VCaP (cell line): Measurements from ENCODE around the gene NCKAP5.

ENCODE experiments used
- H3K27ac ChIP-seq: fragments of 450-650 bp; 2 replicates; pipeline ENCODE4 v1.5.1; 2017
- TF ChIP-seq, protein P1 (sequence below): fragments of 450-650 bp; conservative IDR thresholded peaks from 2 replicates; pipeline ENCODE4 v1.5.1; 2017; ENCODE audit warnings: mild to moderate bottlenecking, moderate library complexity

Gene NCKAP5

DNA sequence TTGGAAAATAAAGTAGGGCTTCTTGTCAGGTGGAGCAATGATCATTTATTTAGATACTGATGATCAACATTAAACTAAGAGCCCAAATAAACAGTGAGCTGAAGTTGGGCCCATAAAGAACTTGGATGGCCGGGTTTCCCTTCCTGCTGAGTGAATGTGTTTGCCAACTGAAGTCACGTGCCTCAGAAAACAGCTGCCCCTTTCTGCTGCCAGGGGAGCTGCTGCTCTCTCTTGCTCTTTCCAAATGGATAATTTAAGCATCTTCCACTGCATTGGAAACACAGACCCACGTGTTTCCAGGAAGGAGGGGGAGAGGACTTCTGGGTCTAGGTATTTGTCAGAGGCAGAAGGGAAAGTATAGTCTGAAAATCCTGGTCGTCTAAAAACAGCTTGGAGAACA, 22.9 kb upstream of the NCKAP5 start:
- H3K27ac ChIP-seq, result peak overlapping the region; percentile 77
- TF ChIP-seq, protein P1, sequence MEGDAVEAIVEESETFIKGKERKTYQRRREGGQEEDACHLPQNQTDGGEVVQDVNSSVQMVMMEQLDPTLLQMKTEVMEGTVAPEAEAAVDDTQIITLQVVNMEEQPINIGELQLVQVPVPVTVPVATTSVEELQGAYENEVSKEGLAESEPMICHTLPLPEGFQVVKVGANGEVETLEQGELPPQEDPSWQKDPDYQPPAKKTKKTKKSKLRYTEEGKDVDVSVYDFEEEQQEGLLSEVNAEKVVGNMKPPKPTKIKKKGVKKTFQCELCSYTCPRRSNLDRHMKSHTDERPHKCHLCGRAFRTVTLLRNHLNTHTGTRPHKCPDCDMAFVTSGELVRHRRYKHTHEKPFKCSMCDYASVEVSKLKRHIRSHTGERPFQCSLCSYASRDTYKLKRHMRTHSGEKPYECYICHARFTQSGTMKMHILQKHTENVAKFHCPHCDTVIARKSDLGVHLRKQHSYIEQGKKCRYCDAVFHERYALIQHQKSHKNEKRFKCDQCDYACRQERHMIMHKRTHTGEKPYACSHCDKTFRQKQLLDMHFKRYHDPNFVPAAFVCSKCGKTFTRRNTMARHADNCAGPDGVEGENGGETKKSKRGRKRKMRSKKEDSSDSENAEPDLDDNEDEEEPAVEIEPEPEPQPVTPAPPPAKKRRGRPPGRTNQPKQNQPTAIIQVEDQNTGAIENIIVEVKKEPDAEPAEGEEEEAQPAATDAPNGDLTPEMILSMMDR, result no peak

DNA sequence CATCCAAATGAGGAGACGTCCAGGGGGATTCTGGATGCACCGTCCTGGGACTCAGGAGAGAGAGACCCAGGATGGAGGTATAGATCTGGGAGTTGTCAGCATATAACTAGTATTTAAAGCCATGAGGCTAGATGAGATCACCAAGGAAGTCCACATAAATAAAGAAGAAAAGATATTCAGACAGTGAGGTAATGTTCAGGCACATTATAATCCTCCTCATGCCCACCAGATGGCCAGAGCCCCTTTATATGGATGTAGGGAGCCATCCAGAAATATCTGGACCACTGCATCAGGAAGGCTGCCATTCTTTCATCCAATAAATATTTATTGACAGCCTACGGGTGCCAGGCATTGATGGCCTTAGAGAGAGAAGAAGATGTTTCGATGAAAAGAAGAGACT, 21.2 kb upstream of the NCKAP5 start:
- TF ChIP-seq, protein P1, result no peak
- peak overlapping the region; percentile 77 for H3K27ac ChIP-seq

DNA sequence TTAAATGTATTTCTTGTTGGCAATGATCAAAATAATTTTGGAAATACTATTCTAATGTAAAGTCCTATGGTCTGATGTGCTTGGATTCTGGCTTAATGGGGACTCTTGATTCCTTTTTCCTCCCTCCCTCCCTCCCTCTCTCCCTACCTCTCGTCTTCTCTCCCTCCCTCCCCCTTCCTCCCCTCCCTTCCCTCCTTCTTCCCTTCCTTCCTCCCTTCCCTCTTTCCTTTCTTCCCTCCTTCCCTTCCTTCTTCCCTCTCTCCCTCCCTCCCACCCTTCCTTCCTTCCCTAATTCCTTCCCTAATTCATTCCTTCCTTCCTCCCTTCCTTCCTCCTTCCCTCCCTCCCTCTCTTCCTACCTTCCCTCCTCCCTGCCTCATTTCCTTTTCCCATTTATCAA, 19.9 kb upstream of the NCKAP5 start:
- TF ChIP-seq, protein P1, result no peak
- H3K27ac ChIP-seq, result no peak overlapping the region

DNA sequence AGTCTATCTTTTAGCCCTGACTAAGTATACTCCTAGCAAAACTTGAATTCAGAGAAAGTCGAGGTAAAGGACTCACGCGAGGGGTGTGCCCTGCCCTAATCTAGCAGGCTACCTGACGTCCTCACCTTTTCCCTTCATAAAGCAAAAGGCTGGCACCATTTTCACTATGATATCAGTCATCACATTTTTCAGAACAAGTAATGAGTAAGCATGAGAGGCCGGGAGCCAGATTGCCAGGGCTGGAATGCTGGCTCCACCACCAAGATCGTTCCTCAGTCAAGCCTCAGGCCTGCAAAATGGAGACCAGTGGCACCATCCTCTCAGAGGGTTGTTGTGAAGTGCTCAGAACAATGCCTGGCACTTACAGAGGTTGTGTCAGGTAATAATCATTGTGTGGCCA, 18.7 kb upstream of the NCKAP5 start:
- H3K27ac ChIP-seq, result no peak overlapping the region
- TF ChIP-seq, protein P1, result no peak

DNA sequence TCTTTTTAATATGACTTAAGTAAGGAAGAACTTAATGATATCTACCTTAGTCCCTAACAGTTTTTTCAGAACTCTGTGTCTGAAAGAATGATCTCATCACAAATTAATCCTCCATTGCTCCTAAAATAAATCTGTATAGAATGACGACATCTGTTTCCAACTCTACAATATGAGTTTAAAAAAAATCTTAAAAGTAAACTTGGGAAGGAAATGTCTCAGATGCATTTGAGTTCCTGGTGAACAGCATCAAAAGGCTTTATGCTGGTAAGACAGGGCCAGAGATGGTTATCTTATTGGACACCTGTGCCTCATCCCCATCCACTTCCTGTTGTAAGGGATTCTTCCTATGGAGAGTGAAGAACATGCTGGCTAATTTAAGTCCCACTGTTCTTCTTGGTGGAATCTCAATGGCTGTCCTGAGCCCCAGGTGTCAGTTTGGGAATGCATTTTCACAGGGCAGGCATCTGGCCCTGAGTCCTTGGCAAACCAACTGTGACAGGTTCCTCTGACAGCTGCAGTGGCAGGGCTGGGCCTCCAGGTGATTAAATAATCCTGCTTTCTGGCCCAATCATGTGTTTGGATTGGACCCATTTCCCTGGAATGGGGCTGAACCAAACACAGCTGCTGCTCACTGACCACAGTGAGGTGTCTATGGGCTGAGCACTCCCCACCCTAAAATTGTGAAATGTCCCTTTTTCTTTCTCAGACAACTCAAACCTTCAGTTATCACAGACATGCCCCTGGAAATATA, 12.9 kb upstream of the NCKAP5 start:
- no peak overlapping the region for H3K27ac ChIP-seq

DNA sequence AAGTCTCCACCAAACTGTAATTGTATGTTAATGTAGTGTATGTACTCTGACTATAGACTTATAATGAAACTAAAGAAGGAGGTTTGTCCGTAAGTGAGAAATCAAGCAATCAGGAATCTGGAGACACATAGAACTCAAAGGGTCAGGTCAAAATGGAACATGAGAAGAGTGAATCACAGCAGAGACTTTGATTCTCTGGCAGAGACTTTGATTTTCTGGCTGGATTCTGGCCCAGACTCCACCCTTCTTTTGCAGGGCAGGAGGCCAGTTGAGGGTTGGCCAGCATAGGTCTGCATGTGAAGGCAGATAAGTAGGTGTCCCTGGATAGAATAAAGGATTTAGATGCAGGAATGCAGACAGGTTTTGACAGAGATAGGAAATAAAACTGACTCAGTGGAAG, 11.0 kb upstream of the NCKAP5 start:
- TF ChIP-seq, protein P1, result no peak

More for the DNA sequence above, 12.9 kb upstream of the NCKAP5 start:
- TF ChIP-seq, protein P1, result no peak

DNA sequence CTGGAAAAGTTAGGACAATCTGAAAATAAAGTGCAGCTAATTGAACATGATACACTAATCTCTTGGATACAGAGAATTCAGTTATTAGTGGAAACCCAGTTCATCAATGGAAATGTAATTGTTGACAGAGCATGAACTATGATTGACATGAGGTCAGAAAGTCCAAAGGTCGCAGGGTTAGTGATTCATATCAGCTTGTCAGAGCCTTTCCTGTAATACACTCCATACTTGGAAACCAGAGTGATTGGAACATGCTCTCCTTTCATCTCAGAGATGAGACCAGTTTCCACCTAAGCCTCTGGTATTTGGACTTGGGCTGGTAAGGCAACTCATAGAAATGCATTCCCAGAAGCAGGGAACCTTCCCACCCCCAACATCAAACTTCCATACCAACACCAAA, 8.5 kb upstream of the NCKAP5 start:
- TF ChIP-seq, protein P1, result no peak
- no peak overlapping the region for H3K27ac ChIP-seq

More for the DNA sequence above, 11.0 kb upstream of the NCKAP5 start:
- no peak overlapping the region for H3K27ac ChIP-seq
